Neuronal stem cell (in vitro differentiated cells): Measurements from ENCODE around the gene ITSN2.
"Not testable (repeated sequence)": the region's sequence is repeated elsewhere in the genome, so short reads cannot be mapped to it uniquely, and the experiment has no call there.

Experiments
- DNase-seq: peaks from one replicate; pipeline ENCODE4 v3.0.0-alpha.2; 2013; ENCODE audit warnings: low spot score
- H2AFZ ChIP-seq: one replicate; pipeline ENCODE4 v1.6.1; 2013; ENCODE audit warnings: mild to moderate bottlenecking, low read length, inconsistent platforms
- H2AK5ac ChIP-seq: 2 replicates; pipeline ENCODE4 v1.6.1; 2013; ENCODE audit warnings: low read depth, mild to moderate bottlenecking, inconsistent platforms, low read length, moderate library complexity, mixed read lengths
- H2BK120ac ChIP-seq: 2 replicates; pipeline ENCODE4 v1.6.1; 2013; ENCODE audit warnings: low read depth, mild to moderate bottlenecking, inconsistent platforms, low read length, moderate library complexity, mixed read lengths
- H2BK12ac ChIP-seq: one replicate; pipeline ENCODE4 v1.6.1; 2013; ENCODE audit warnings: low read length, inconsistent platforms
- H2BK15ac ChIP-seq: 2 replicates; pipeline ENCODE4 v1.6.1; 2013; ENCODE audit warnings: mild to moderate bottlenecking, low read length, inconsistent platforms, mixed read lengths
- H2BK5ac ChIP-seq: one replicate; pipeline ENCODE4 v1.6.1; 2013; ENCODE audit warnings: inconsistent platforms, mild to moderate bottlenecking, low read length, moderate library complexity
- H3K14ac ChIP-seq: one replicate; pipeline ENCODE4 v1.6.1; 2013; ENCODE audit warnings: low read length, inconsistent platforms
- H3K18ac ChIP-seq: 2 replicates; pipeline ENCODE4 v1.6.1; 2013; ENCODE audit warnings: low read length, inconsistent platforms
- H3K23ac ChIP-seq: 2 replicates; pipeline ENCODE4 v1.6.1; 2013; ENCODE audit warnings: low read depth, mild to moderate bottlenecking, mixed read lengths, low read length, inconsistent platforms; ENCODE audit not compliant: poor library complexity
- H3K27ac ChIP-seq: replicated peaks from 3 replicates; pipeline ENCODE4 v1.5.1; 2013; ENCODE audit warnings: low read length, inconsistent platforms
- H3K27me3 ChIP-seq, 3 experiments: 2 replicates each; pipeline ENCODE4 v1.6.1; 2013; ENCODE audit warnings: low read length in 3 of 3, mild to moderate bottlenecking in 2 of 3, inconsistent platforms in 1 of 3, low read depth in 1 of 3, mixed read lengths in 1 of 3, moderate library complexity in 1 of 3; ENCODE audit not compliant: control insufficient read depth in 3 of 3, insufficient read depth in 3 of 3
- H3K36me3 ChIP-seq, 2 donors: replicated peaks in 1 of 2; 2 replicates each; pipeline ENCODE4 v1.6.1; 2013; ENCODE audit warnings: low read length in 2 of 2; ENCODE audit not compliant: control insufficient read depth in 2 of 2, insufficient read depth in 2 of 2
- H3K4ac ChIP-seq: 2 replicates; pipeline ENCODE4 v1.6.1; 2013; ENCODE audit warnings: inconsistent platforms, mild to moderate bottlenecking, low read length, moderate library complexity
- H3K4me1 ChIP-seq, 2 donors: 1 replicate in 1 of 2; 2 replicates in 1 of 2; pipeline ENCODE4 v1.6.1; 2013; ENCODE audit warnings: low read length in 2 of 2, low read depth in 1 of 2; ENCODE audit not compliant: control insufficient read depth in 2 of 2, insufficient read depth in 1 of 2
- H3K4me2 ChIP-seq: one replicate; pipeline ENCODE4 v1.6.1; 2013; ENCODE audit warnings: mild to moderate bottlenecking, low read length, inconsistent platforms; ENCODE audit not compliant: insufficient read depth, poor library complexity, severe bottlenecking
- H3K4me3 ChIP-seq, 2 donors: 2 replicates each; pipeline ENCODE4 v1.5.1; 2013; ENCODE audit warnings: low read length in 2 of 2, mild to moderate bottlenecking in 2 of 2, inconsistent platforms in 1 of 2, moderate library complexity in 1 of 2
- H3K79me1 ChIP-seq: one replicate; pipeline ENCODE4 v1.6.1; 2013; ENCODE audit warnings: low read depth, mild to moderate bottlenecking, inconsistent platforms, low read length, moderate library complexity
- H3K9ac ChIP-seq: one replicate; pipeline ENCODE4 v1.6.1; 2013; ENCODE audit warnings: mild to moderate bottlenecking, low read depth, low read length, inconsistent platforms; ENCODE audit not compliant: poor library complexity
- H3K9me3 ChIP-seq, 2 donors: replicated peaks in 1 of 2; 2 replicates each; pipeline versions ENCODE3 to v1.6.1; 2013; ENCODE audit warnings: low read length in 2 of 2, mild to moderate bottlenecking in 2 of 2, inconsistent platforms in 1 of 2, low read depth in 1 of 2, mixed read lengths in 1 of 2, moderate library complexity in 1 of 2; ENCODE audit not compliant: control insufficient read depth in 2 of 2, insufficient read depth in 1 of 2
- H4K8ac ChIP-seq: one replicate; pipeline ENCODE4 v1.6.1; 2013; ENCODE audit warnings: low read depth, mild to moderate bottlenecking, inconsistent platforms, low read length, moderate library complexity
- H4K91ac ChIP-seq: one replicate; pipeline ENCODE4 v1.6.1; 2013; ENCODE audit warnings: low read length, low read depth, mild to moderate bottlenecking, inconsistent platforms; ENCODE audit not compliant: poor library complexity
- WGBS, 2 donors: extraction: QIAGEN DNeasy Blood & Tissue Kit; methylation state at CpG; one replicate each; pipeline ENCODE4 v1.1.7; 2013; ENCODE audit warnings: missing lambda C conversion rate in 2 of 2, mixed read lengths in 1 of 2; ENCODE audit not compliant: insufficient read length in 2 of 2, insufficient replicate concordance in 1 of 2; ENCODE audit errors: extremely low coverage in 2 of 2; 5-methylcytosine and 5-hydroxymethylcytosine counted together

ITSN2 gene

DNA sequence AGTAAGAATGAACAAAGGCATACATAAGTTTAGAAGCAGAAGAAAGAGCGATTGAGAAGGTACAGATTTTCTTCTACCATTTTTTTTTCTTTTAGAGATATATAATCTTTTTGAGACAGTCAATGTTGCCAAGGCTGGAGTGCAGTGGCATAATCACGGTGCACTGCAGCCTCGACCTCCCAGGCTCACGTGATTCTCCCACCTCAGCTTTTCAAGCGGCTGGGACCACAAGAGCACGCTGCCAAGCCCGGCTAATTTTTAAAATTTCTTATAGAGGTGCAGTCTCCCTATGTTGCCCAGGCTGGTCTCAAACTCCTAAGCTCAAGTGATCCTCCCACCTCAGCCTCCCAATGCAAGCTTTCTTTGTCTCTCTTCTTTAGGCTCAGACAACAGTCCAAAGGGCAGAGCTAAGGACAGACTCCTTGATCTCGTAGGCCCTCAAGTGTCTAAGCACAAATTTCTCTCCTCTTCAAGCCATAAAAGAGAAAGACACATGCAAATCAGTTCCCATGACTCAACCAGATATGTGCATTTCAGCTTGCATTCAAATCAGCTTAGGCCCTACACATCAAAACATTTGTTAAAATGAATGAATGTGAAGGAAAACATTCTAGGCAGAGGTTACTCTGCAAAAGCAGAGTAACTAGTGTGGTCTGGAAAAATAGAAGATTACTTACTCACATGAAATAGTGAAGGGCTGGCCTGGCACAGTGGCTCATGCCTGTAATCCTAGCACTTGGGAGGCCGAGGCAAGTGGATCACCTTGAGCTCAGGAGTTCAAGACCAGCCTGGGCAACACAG, 18.0 kb downstream of the ITSN2 start:
- Histone ChIP-seq H2AK5ac (no peak overlapping the region), H3K14ac (no peak overlapping the region), H4K91ac (no peak overlapping the region), H3K4me3 (no peak overlapping the region), H2BK15ac (no peak overlapping the region), H3K9me3 (no peaks in the 10 kb centered on the region), H3K79me1 (no peaks in the 10 kb centered on the region), H3K23ac (no peak overlapping the region), H3K4ac (no peak overlapping the region), H3K4me2 (no peak overlapping the region), H3K36me3 (no peaks in the 10 kb centered on the region), H4K8ac (no peak overlapping the region), H3K27ac (no peak overlapping the region), H2BK12ac (no peak overlapping the region), H2BK5ac (no peak overlapping the region), H3K9ac (no peak overlapping the region), H2BK120ac (no peak overlapping the region), H2AFZ (no peak overlapping the region), H3K27me3 (no peaks in the 10 kb centered on the region), H3K18ac (no peak overlapping the region), H3K4me1 (no peaks in the 10 kb centered on the region)
- no CpG with 5 or more reads among the region's 9 CpGs for WGBS, 2 donors
- DNase-seq, result no peak

DNA sequence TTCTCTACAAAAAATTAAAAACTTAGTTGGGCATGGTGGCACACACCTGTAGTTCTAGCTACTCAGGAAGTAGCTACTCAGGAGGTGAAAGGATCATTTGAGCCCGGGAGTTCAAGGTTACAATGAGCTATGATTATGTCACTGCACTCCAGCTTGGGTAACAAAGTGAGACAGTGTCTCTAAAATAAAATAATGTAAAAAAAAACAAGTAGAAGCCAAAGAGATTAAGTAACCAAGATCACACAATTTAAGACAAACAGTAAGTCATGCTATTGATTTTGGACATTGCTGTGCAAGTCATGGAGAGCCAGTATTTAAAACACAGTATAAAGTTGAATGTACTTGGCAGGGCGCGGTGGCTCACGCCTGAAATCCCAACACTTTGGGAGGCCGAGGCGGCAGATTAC, 20.5 kb downstream of the ITSN2 start:
- no peak overlapping the region for H2BK5ac ChIP-seq
- H3K9ac ChIP-seq, result no peak overlapping the region
- no peak overlapping the region for H3K23ac ChIP-seq
- H3K18ac ChIP-seq, result no peak overlapping the region
- no peak overlapping the region for H3K4ac ChIP-seq
- no peak overlapping the region for H2BK12ac ChIP-seq
- no peak overlapping the region for H2AK5ac ChIP-seq
- no peaks in the 10 kb centered on the region for H3K9me3 ChIP-seq
- H3K4me2 ChIP-seq, result no peak overlapping the region
- WGBS, 2 donors, result no CpG with 5 or more reads among the region's 6 CpGs
- no peaks in the 10 kb centered on the region for H3K79me1 ChIP-seq
- H4K91ac ChIP-seq, result no peak overlapping the region
- no peak overlapping the region for H3K4me3 ChIP-seq
- no peak overlapping the region for H3K14ac ChIP-seq
- H2BK120ac ChIP-seq, result no peak overlapping the region
- H2AFZ ChIP-seq, result no peak overlapping the region
- no peak overlapping the region for H2BK15ac ChIP-seq
- no peak overlapping the region for H3K27ac ChIP-seq
- H4K8ac ChIP-seq, result no peak overlapping the region
- no peak for DNase-seq
- no peaks in the 10 kb centered on the region for H3K27me3 ChIP-seq
- no peaks in the 10 kb centered on the region for H3K36me3 ChIP-seq
- no peaks in the 10 kb centered on the region for H3K4me1 ChIP-seq

DNA sequence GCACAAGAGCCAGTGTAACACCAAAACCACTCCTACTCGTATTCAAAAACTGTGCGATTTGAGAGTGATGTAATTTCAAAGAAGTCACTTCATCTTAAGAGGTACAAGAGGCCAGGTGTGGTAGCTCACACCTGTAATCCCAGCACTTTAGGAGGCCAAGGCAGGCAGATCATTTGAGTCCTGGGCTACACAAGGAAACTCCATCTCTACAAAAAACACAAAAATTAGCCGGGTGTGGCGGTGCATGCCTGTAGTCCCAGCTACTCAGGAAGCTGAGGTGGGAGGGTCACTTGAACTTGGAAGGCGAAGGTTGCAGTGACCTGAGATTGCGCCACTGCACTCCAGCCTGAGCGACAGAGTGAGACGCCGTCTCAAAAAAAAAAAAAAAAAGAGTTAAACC, 21.2 kb downstream of the ITSN2 start:
- H3K14ac ChIP-seq, H3K4ac ChIP-seq, H3K27me3 ChIP-seq, H4K91ac ChIP-seq, H2BK120ac ChIP-seq, H3K9ac ChIP-seq, H2AFZ ChIP-seq, H4K8ac ChIP-seq, H2BK12ac ChIP-seq, H2BK15ac ChIP-seq, H3K4me2 ChIP-seq, H3K36me3 ChIP-seq, H3K9me3 ChIP-seq, H2BK5ac ChIP-seq, H2AK5ac ChIP-seq, H3K27ac ChIP-seq, DNase-seq, H3K4me3 ChIP-seq, H3K79me1 ChIP-seq, H3K4me1 ChIP-seq, H3K23ac ChIP-seq, H3K18ac ChIP-seq: not testable (repeated sequence)
- no CpG with 5 or more reads among the region's 9 CpGs for WGBS, 2 donors

DNA sequence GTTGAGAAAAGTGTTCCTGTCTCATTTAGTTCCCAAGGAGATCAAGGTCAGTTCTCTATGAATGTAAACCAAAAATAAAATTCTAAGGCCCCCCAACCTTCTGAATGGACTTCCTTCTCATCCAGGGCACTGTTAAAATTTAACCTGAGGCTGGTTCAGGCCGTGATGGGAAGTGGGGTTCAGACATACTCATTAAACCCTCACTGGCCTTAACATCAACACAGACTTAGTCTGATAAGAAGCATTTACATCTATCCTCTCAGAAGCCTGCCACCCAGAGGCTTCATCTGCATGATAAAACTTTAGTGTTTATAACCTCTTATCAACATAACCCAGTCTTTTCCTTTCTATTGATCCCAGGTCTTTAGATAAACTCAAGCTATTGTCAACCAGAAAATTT, 22.4 kb downstream of the ITSN2 start:
- H4K8ac ChIP-seq, result no peak overlapping the region
- no peak overlapping the region for H2BK12ac ChIP-seq
- H2AFZ ChIP-seq, result no peak overlapping the region
- H3K18ac ChIP-seq, result no peak overlapping the region
- H3K14ac ChIP-seq, result no peak overlapping the region
- no peak overlapping the region for H3K4me3 ChIP-seq
- H2AK5ac ChIP-seq, result no peak overlapping the region
- no peak overlapping the region for H3K23ac ChIP-seq
- WGBS, 2 donors, result no CpG with 5 or more reads among the region's 1 CpG
- no peaks in the 10 kb centered on the region for H3K9me3 ChIP-seq
- no peak overlapping the region for H2BK120ac ChIP-seq
- H3K9ac ChIP-seq, result no peak overlapping the region
- no peak overlapping the region for H3K4ac ChIP-seq
- no peaks in the 10 kb centered on the region for H3K27me3 ChIP-seq
- no peak overlapping the region for H4K91ac ChIP-seq
- H3K79me1 ChIP-seq, result no peaks in the 10 kb centered on the region
- no peak for DNase-seq
- H3K27ac ChIP-seq, result no peak overlapping the region
- H3K4me2 ChIP-seq, result no peak overlapping the region
- H2BK5ac ChIP-seq, result no peak overlapping the region
- H3K36me3 ChIP-seq, result no peaks in the 10 kb centered on the region
- H3K4me1 ChIP-seq, result no peaks in the 10 kb centered on the region
- H2BK15ac ChIP-seq, result no peak overlapping the region
